IMR-90 (cell line): ENCODE results near the gene HLA-DQA1. TPM values are rescaled to one million over a fixed set of nuclear protein-coding genes. Genes with fewer than 3 reads are reported as not detected.

Source experiments
- ATAC-seq: fragments of 200-7000 bp; cut with Tn5 transposase; 2 replicates; pipeline ENCODE4 v1.9.1; 2020; ENCODE audit warnings: low read depth, mild to moderate bottlenecking, moderate library complexity
- BruUV-seq: library from RNA; stranded (reverse); fragments of 400-500 nt; replicated peaks from 2 replicates; lab custom pipeline; 2021; lab: Mats Ljungman, UMichigan
- CTCF ChIA-PET: fragments of 300-600 bp; formaldehyde crosslinking; extraction: SDS; loops from one replicate; lab custom pipeline; 2021; ENCODE audit warnings: antibody characterized with exemption; lab: Yijun Ruan, JAX
- POLR2A ChIA-PET: fragments of 300-600 bp; sonication (Branson Sonifier 250); formaldehyde crosslinking; loops from one replicate; lab custom pipeline; 2022; ENCODE audit warnings: antibody characterized with exemption; ENCODE audit not compliant: unreplicated experiment; lab: Charles Lee
- DNase-seq: peaks from one replicate; pipeline ENCODE4 v3.0.0; 2013
- H2AFZ ChIP-seq: replicated peaks from 2 replicates; pipeline ENCODE3; 2013; ENCODE audit warnings: low read length, mild to moderate bottlenecking; ENCODE audit not compliant: poor library complexity
- H2AK5ac ChIP-seq: 2 replicates; pipeline ENCODE4 v1.6.1; 2013; ENCODE audit warnings: low read depth, low read length, inconsistent platforms
- H2AK9ac ChIP-seq: replicated peaks from 2 replicates; pipeline ENCODE3; 2013; ENCODE audit warnings: mild to moderate bottlenecking, low read depth, low read length, moderate library complexity; ENCODE audit not compliant: poor library complexity
- H2BK120ac ChIP-seq: 2 replicates; pipeline ENCODE4 v1.6.1; 2013; ENCODE audit warnings: low read depth, low read length, inconsistent platforms
- H2BK15ac ChIP-seq: 3 replicates; pipeline ENCODE4 v1.6.1; 2013; ENCODE audit warnings: low read depth, low read length, inconsistent platforms
- H2BK20ac ChIP-seq: 2 replicates; pipeline ENCODE4 v1.6.1; 2013; ENCODE audit warnings: low read depth, mild to moderate bottlenecking, inconsistent platforms, low read length, moderate library complexity
- H2BK5ac ChIP-seq: 2 replicates; pipeline ENCODE4 v1.6.1; 2013; ENCODE audit warnings: mild to moderate bottlenecking, low read depth, low read length, inconsistent platforms; ENCODE audit not compliant: poor library complexity, severe bottlenecking
- H3K14ac ChIP-seq: replicated peaks from 2 replicates; pipeline ENCODE4 v1.6.1; 2013; ENCODE audit warnings: low read depth, low read length, inconsistent platforms
- H3K18ac ChIP-seq: 2 replicates; pipeline ENCODE4 v1.6.1; 2013; ENCODE audit warnings: low read depth, low read length, control low read depth
- H3K23ac ChIP-seq: 2 replicates; pipeline ENCODE4 v1.6.1; 2013; ENCODE audit warnings: low read depth, low read length, inconsistent platforms
- H3K27ac ChIP-seq: 2 replicates; pipeline ENCODE4 v1.5.1; 2013; ENCODE audit warnings: mild to moderate bottlenecking, control low read depth, low read length; ENCODE audit not compliant: insufficient read depth
- H3K27me3 ChIP-seq: 2 replicates; pipeline ENCODE4 v1.6.1; 2013; ENCODE audit warnings: low read length; ENCODE audit not compliant: control insufficient read depth, insufficient read depth
- H3K36me3 ChIP-seq: 2 replicates; pipeline ENCODE4 v1.6.1; 2013; ENCODE audit warnings: low read length, mixed read lengths; ENCODE audit not compliant: control insufficient read depth, insufficient read depth
- H3K4ac ChIP-seq: 2 replicates; pipeline ENCODE4 v1.6.1; 2013; ENCODE audit warnings: low read depth, low read length, inconsistent platforms
- H3K4me1 ChIP-seq: 2 replicates; pipeline ENCODE4 v1.6.1; 2013; ENCODE audit warnings: low read length, mixed read lengths; ENCODE audit not compliant: control insufficient read depth, insufficient read depth
- H3K4me2 ChIP-seq: 2 replicates; pipeline ENCODE4 v1.6.1; 2013; ENCODE audit warnings: low read depth, mild to moderate bottlenecking, control low read depth, low read length, moderate library complexity
- H3K4me3 ChIP-seq: 2 replicates; pipeline ENCODE4 v1.5.1; 2013; ENCODE audit warnings: low read depth, mild to moderate bottlenecking, control low read depth, low read length, moderate library complexity; ENCODE audit not compliant: insufficient read depth
- H3K56ac ChIP-seq: 2 replicates; pipeline ENCODE4 v1.6.1; 2013; ENCODE audit warnings: low read length, inconsistent platforms; ENCODE audit not compliant: insufficient read depth; ENCODE audit errors: extremely low read depth
- H3K79me1 ChIP-seq, 2 experiments: 2 replicates each; pipeline ENCODE4 v1.6.1; 2013; ENCODE audit warnings: low read length in 2 of 2, inconsistent platforms in 1 of 2, low read depth in 1 of 2
- H3K9ac ChIP-seq: 2 replicates; pipeline ENCODE4 v1.6.1; 2013; ENCODE audit warnings: low read depth, low read length, control low read depth
- H3K9me1 ChIP-seq: 2 replicates; pipeline ENCODE4 v1.6.1; 2013; ENCODE audit warnings: low read length, inconsistent platforms; ENCODE audit not compliant: insufficient read depth
- H3K9me3 ChIP-seq: 2 replicates; pipeline ENCODE4 v1.6.1; 2013; ENCODE audit warnings: low read length; ENCODE audit not compliant: control insufficient read depth, insufficient read depth
- H4K20me1 ChIP-seq: 2 replicates; pipeline ENCODE4 v1.6.1; 2013; ENCODE audit warnings: low read length, inconsistent platforms; ENCODE audit not compliant: insufficient read depth
- H4K5ac ChIP-seq: 2 replicates; pipeline ENCODE4 v1.6.1; 2013; ENCODE audit warnings: mild to moderate bottlenecking, low read depth, low read length, control low read depth
- H4K8ac ChIP-seq, 2 experiments: 2 replicates each; pipeline ENCODE4 v1.6.1; 2013; ENCODE audit warnings: low read depth in 2 of 2, low read length in 2 of 2, control low read depth in 1 of 2, inconsistent platforms in 1 of 2
- H4K91ac ChIP-seq: 2 replicates; pipeline ENCODE4 v1.6.1; 2013; ENCODE audit warnings: low read depth, low read length, inconsistent platforms; ENCODE audit not compliant: insufficient read depth
- BHLHE40 ChIP-seq: fragments of 150-350 bp; IDR thresholded peaks from 2 replicates; pipeline ENCODE4 v1.6.1; 2016; ENCODE audit warnings: mild to moderate bottlenecking, low read depth, low read length
- CEBPB ChIP-seq: IDR thresholded peaks from 2 replicates; pipeline ENCODE4 v1.6.1; 2012; ENCODE audit warnings: low read depth, low read length, improper control_type of control experiment
- CHD1 ChIP-seq: IDR thresholded peaks from 2 replicates; pipeline ENCODE4 v1.6.1; 2012; ENCODE audit warnings: low read depth, low read length, improper control_type of control experiment
- CTCF ChIP-seq: conservative IDR thresholded peaks from 2 replicates; pipeline ENCODE4 v1.5.1; 2012; ENCODE audit warnings: mild to moderate bottlenecking, low read depth, low read length, improper control_type of control experiment
- FOS ChIP-seq: fragments of 150-350 bp; IDR thresholded peaks from 2 replicates; pipeline ENCODE4 v1.6.1; 2016; ENCODE audit warnings: low read depth, low read length
- MAZ ChIP-seq: IDR thresholded peaks from 2 replicates; pipeline ENCODE4 v1.6.1; 2012; ENCODE audit warnings: low read depth, mild to moderate bottlenecking, low read length, improper control_type of control experiment, moderate library complexity, borderline replicate concordance
- NFE2L2 ChIP-seq: fragments of 150-350 bp; IDR thresholded peaks from 2 replicates; pipeline ENCODE4 v1.6.1; 2016; ENCODE audit warnings: low read depth, mild to moderate bottlenecking, low read length
- RCOR1 ChIP-seq: IDR thresholded peaks from 2 replicates; pipeline ENCODE4 v1.6.1; 2012; ENCODE audit warnings: mild to moderate bottlenecking, low read length, improper control_type of control experiment; ENCODE audit not compliant: insufficient replicate concordance
- RFX5 ChIP-seq: IDR thresholded peaks from 2 replicates; pipeline ENCODE4 v1.8.0; 2012; ENCODE audit warnings: low read depth, mild to moderate bottlenecking, low read length, moderate library complexity
- SMC3 ChIP-seq: fragments of 150-350 bp; IDR thresholded peaks from 2 replicates; pipeline ENCODE4 v1.6.1; 2016; ENCODE audit warnings: low read depth, mild to moderate bottlenecking, antibody characterized with exemption, low read length, moderate library complexity
- USF2 ChIP-seq: fragments of 150-350 bp; IDR thresholded peaks from 2 replicates; pipeline ENCODE4 v1.6.1; 2017; ENCODE audit warnings: mild to moderate bottlenecking, antibody characterized with exemption, low read length, low read depth
- WGBS, 2 experiments: methylation state at CpG; one replicate each; pipeline versions ENCODE4 v1.1.5 to v1.1.7; 2013; ENCODE audit warnings: missing lambda C conversion rate in 2 of 2; ENCODE audit not compliant: insufficient read length in 1 of 2; ENCODE audit errors: extremely low coverage in 2 of 2; 5-methylcytosine and 5-hydroxymethylcytosine counted together
- dilution Hi-C: fragments of 300-500 bp; cut with HindIII; formaldehyde crosslinking; loops from one replicate; pipeline ENCODE4 v1.14.3; 2018; ENCODE audit warnings: low sequenced_read_pairs; ENCODE audit not compliant: unreplicated experiment
- in situ Hi-C: fragments of 300-500 bp; cut with MboI; formaldehyde crosslinking; loops from 3 replicates; pipeline ENCODE4 v1.14.3; 2019; ENCODE audit warnings: low sequenced_read_pairs, inconsistent platforms, mixed read lengths
- intact Hi-C: fragments of 100-400 bp; cut with micrococcal nuclease; formaldehyde crosslinking; loops from 2 replicates; pipeline ENCODE4 v1.10.0; 2022
- polyA plus RNA-seq, 3 experiments: library from polyadenylated mRNA; depleted of rRNA; stranded (reverse); fragments of >200 nt; gene quantifications; 2 replicates each; pipeline ENCODE4 v1.2.3, GENCODE V29; 2012; ENCODE audit warnings: low replicate concordance in 1 of 3
- total RNA-seq: library from RNA; depleted of rRNA; stranded (reverse); fragments of >200 nt; gene quantifications from 2 replicates; pipeline ENCODE4 v1.2.3, GENCODE V29; 2012

Gene HLA-DQA1
- total and polyA plus RNA-seq, 2 of the 4 experiments (the other 2 are of a cell fraction), result not detected

GRCh38 chr6:32669240-32669639 is 32.0 kb downstream of the HLA-DQA1 start:
- BruUV-seq, result no TSS peak
- no peaks in the 10 kb centered on the region for H3K9me1 ChIP-seq
- no peak overlapping the region for H3K23ac ChIP-seq
- in situ Hi-C loops (no loop called here), intact Hi-C loops (loop anchor here (10.0 kb wide), 1 partner anchor 196 kb away; no protein-coding TSS in a partner anchor), dilution Hi-C loops (no loop called here)
- no peak overlapping the region for H3K4me3 ChIP-seq
- H3K18ac ChIP-seq, result no peak overlapping the region
- H2AK9ac ChIP-seq, result no peak overlapping the region
- H3K9me3 ChIP-seq, result no peaks in the 10 kb centered on the region
- H3K56ac ChIP-seq, result no peak overlapping the region
- no peak overlapping the region for H3K4me2 ChIP-seq
- no peak overlapping the region for H4K5ac ChIP-seq
- TF ChIP-seq USF2 (no peak), SMC3 (no peak), CHD1 (no peak), RCOR1 (no peak), RFX5 (no peak), BHLHE40 (no peak), NFE2L2 (no peak), FOS (no peak), CEBPB (no peak), CTCF (no peak), MAZ (no peak)
- WGBS, 2 experiments, result no CpG with 5 or more reads among the region's 4 CpGs
- no peak overlapping the region for H3K27ac ChIP-seq
- no peak overlapping the region for H3K4ac ChIP-seq
- H4K91ac ChIP-seq, result no peak overlapping the region
- no peak overlapping the region for H2BK5ac ChIP-seq
- H3K9ac ChIP-seq, result no peak overlapping the region
- CTCF ChIA-PET, result no interaction called here
- no peak overlapping the region for H2BK15ac ChIP-seq
- DNase-seq (no peak), ATAC-seq (no peak)
- H4K8ac ChIP-seq, result no peak overlapping the region
- H2AK5ac ChIP-seq, result no peak overlapping the region
- no peak overlapping the region for H2BK120ac ChIP-seq
- H3K4me1 ChIP-seq, result no peaks in the 10 kb centered on the region
- no peaks in the 10 kb centered on the region for H3K27me3 ChIP-seq
- no peaks in the 10 kb centered on the region for H3K79me1 ChIP-seq
- no peak overlapping the region for H3K14ac ChIP-seq
- no peaks in the 10 kb centered on the region for H4K20me1 ChIP-seq
- POLR2A ChIA-PET, result no interaction called here
- H3K36me3 ChIP-seq, result no peaks in the 10 kb centered on the region
- no peak overlapping the region for H2BK20ac ChIP-seq
- H2AFZ ChIP-seq, result no peak overlapping the region
